ENCODE measurements around the gene SLFN12. TPM values are rescaled to one million over a fixed set of nuclear protein-coding genes. Genes with fewer than 3 reads are reported as not detected.

SLFN12 gene
- polyA plus RNA-seq, 3 donors, result 13.7 to 20.2 (median 15.7) TPM

DNA sequence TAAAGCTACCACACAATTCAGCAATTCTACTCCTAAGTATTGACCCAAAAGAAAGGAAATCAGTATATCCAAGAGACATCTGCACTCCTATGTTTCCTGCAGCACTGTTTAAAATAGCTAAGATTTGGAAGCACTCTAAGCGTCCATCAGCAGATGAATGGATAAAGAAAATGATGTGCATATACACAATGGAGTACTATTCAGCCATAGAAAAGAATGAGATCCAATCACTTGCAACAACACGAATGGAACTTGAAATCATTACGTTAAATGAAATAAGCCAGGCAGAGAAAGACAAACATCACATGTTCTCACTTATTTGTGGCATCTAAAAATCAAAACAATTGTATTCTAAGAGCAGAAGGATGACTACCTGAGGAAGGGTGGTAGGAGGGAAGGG, 60.4 kb downstream of the SLFN12 start:
- DNase-seq (ENCODE audit: extremely low read depth in 1 of 11, low read depth in 9 of 11, low spot score in 4 of 11), result no peak

DNA sequence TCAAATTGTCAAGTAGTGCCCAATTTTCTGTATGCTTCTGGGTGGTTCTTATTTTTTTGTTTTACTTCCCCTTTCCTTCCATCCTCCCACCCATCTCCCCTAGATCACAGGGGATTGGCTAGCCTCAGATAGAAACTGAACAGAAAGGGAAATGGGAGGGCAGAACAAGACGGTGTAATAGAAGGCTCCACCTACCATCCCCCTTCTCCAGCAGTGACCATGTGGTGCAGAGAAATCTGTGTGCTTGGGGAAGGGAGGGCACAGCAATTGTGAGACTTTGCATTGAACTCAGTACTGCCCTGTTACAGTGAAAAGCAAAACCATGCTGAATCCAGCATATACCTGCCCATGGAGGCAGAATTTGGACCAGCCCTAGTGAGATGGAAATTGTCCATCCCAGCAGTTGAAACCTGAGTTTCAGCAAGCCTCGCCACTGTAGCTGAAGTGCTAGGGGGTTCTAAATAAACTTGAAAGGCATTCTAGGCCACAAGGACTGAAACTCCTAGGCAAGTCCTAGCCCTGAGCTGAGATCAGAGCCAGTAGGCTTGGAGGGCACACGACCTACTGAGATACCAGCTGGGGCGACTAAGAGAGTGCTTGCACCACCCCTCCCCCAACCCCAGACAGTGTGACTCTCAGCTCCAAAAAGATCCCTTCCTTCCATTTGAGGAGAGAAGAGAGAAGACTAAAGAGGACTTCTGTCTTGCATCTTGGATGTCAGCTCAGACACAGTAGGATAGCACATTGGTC, 64.0 kb downstream of the SLFN12 start:
- DNase-seq (ENCODE audit: extremely low read depth in 1 of 11, low read depth in 9 of 11, low spot score in 4 of 11), result no peak

DNA sequence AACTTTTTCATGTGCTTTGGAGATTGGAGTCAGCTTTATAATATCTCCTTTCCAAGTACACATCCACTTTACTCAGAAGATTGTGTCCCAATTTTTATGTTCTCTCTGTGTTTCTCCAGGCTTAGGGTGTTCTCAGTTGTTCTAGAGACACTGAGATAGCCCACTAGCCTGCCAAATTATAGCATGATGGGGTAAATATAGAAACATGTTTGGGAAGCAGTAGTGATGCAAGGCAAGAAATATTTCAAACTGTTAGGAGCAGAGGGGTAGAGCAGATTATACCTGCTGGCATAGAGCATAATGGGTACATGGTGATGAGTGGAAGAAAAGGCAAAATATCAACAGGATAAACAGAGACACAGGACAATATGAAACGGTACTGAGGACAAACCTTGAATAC, 71.3 kb downstream of the SLFN12 start:
- DNase-seq (ENCODE audit: extremely low read depth in 1 of 11, low read depth in 9 of 11, low spot score in 4 of 11), result no peak

Other genes with a start within 250 kb of the SLFN12 start
- gene SLC35G3, start 238.1 kb downstream of the SLFN12 start, polyA plus RNA-seq (ENCODE audit: insufficient read length in 3 of 3), result not detected
- gene SLFN5, start 189.4 kb downstream of the SLFN12 start, polyA plus RNA-seq (ENCODE audit: insufficient read length in 3 of 3), result 10 to 100 TPM; 12.7 to 14.9 (median 12.9) TPM
- 10 to 100 TPM; 10.1 to 19.2 (median 11.8) TPM for gene SLFN11, start 58.9 kb downstream of the SLFN12 start, polyA plus RNA-seq (ENCODE audit: insufficient read length in 3 of 3)
- gene SLFN13, start 16.3 kb upstream of the SLFN12 start, polyA plus RNA-seq (ENCODE audit: insufficient read length in 3 of 3), result 10 to 100 TPM; 18.1 to 44.0 (median 24.4) TPM
- gene SLFN12L, start 105.2 kb upstream of the SLFN12 start, polyA plus RNA-seq (ENCODE audit: insufficient read length in 3 of 3), result under 1 TPM; 0.13 to 0.33 (median 0.16) TPM
- under 1 TPM; 0.18 to 0.23 (median 0.19) TPM for gene SLFN14, start 128.3 kb upstream of the SLFN12 start, polyA plus RNA-seq (ENCODE audit: insufficient read length in 3 of 3)
- 10 to 100 TPM; 10.1 to 11.4 (median 10.6) TPM for gene PEX12, start 146.1 kb upstream of the SLFN12 start, polyA plus RNA-seq (ENCODE audit: insufficient read length in 3 of 3)
- 100 to 1,000 TPM; 124 to 141 (median 126) TPM for gene AP2B1, start 154.8 kb upstream of the SLFN12 start, polyA plus RNA-seq (ENCODE audit: insufficient read length in 3 of 3)